T-cell (primary cell): ENCODE results near the gene RBL1. TPM values are rescaled to one million over a fixed set of nuclear protein-coding genes. Genes with fewer than 3 reads are reported as not detected.
A peak's percentile ranks its signal among the peaks of the same experiment; 100 is the strongest.

Experiments
- ATAC-seq, 4 experiments: fragments of 200-7000 bp in 3 of 4; fragments of 150-1000 bp in 1 of 4; cut with Tn5 transposase; replicated peaks in 1 of 4; 1 replicate in 3 of 4; 2 replicates in 1 of 4; pipeline ENCODE4 v1.10.0; 2021; ENCODE audit warnings: moderate library complexity in 3 of 4, mild to moderate bottlenecking in 2 of 4, moderate number of reproducible peaks in 1 of 4
- CTCF ChIA-PET, 2 donors: fragments of 300-600 bp; sonication (Branson Sonifier 250); formaldehyde crosslinking; loops; one replicate each; lab custom pipeline; 2022; ENCODE audit warnings: antibody characterized with exemption in 2 of 2; lab: Charles Lee
- POLR2A ChIA-PET, 2 donors: fragments of 300-600 bp; sonication (Branson Sonifier 250); formaldehyde crosslinking; loops; one replicate each; lab custom pipeline; 2022; ENCODE audit warnings: antibody characterized with exemption in 2 of 2; lab: Charles Lee
- DNase-seq, 35 experiments: peaks; one replicate each; pipeline versions ENCODE4 v3.0.0 to v3.0.0-alpha.2; 2013 to 2023
- H3K27ac ChIP-seq: one replicate; pipeline ENCODE4 v1.5.1; 2013; ENCODE audit warnings: low read length
- H3K27me3 ChIP-seq, 2 experiments: replicated peaks in 1 of 2; 1 replicate in 1 of 2; 2 replicates in 1 of 2; pipeline versions ENCODE4 v1.6.1 to v1.7.0; 2013; ENCODE audit warnings: low read length in 1 of 2, mixed read lengths in 1 of 2; ENCODE audit not compliant: control insufficient read depth in 2 of 2, insufficient read depth in 2 of 2; ENCODE audit errors: extremely low read depth in 1 of 2
- H3K36me3 ChIP-seq, 2 donors: 1 replicate in 1 of 2; 2 replicates in 1 of 2; pipeline versions ENCODE4 v1.6.1 to v1.7.0; 2013; ENCODE audit warnings: low read length in 1 of 2; ENCODE audit not compliant: control insufficient read depth in 2 of 2, insufficient read depth in 1 of 2; ENCODE audit errors: extremely low read depth in 1 of 2
- H3K4me1 ChIP-seq, 2 experiments: 1 replicate in 1 of 2; 2 replicates in 1 of 2; pipeline versions ENCODE4 v1.6.1 to v1.7.0; 2013; ENCODE audit warnings: low read length in 2 of 2, mixed read lengths in 1 of 2; ENCODE audit not compliant: insufficient read depth in 2 of 2, control insufficient read depth in 1 of 2; ENCODE audit errors: extremely low read depth in 1 of 2
- H3K4me3 ChIP-seq, 2 donors: 1 replicate in 1 of 2; 2 replicates in 1 of 2; pipeline versions ENCODE4 v1.5.1 to v1.7.0; 2013; ENCODE audit warnings: mild to moderate bottlenecking in 2 of 2, low read length in 1 of 2, moderate library complexity in 1 of 2; ENCODE audit not compliant: control insufficient read depth in 1 of 2; ENCODE audit errors: extremely low read depth in 1 of 2
- H3K9me3 ChIP-seq: 2 replicates; pipeline ENCODE4 v1.7.0; 2013
- H3K27ac Mint-ChIP-seq, 2 donors: one replicate each; pipeline ENCODE4 v1.8.0; 2020 to 2021; ENCODE audit warnings: mild to moderate bottlenecking in 2 of 2, mixed read lengths in 2 of 2
- H3K27me3 Mint-ChIP-seq, 2 donors: one replicate each; pipeline ENCODE4 v1.8.0; 2021 to 2022; ENCODE audit warnings: mixed read lengths in 2 of 2
- H3K36me3 Mint-ChIP-seq: one replicate; pipeline ENCODE4 v1.8.0; 2021; ENCODE audit warnings: mixed read lengths
- H3K4me1 Mint-ChIP-seq, 3 donors: one replicate each; pipeline ENCODE4 v1.8.0; 2020 to 2022; ENCODE audit warnings: mixed read lengths in 3 of 3, mild to moderate bottlenecking in 1 of 3
- H3K4me3 Mint-ChIP-seq, 3 donors: one replicate each; pipeline ENCODE4 v1.8.0; 2020 to 2022; ENCODE audit warnings: mild to moderate bottlenecking in 3 of 3, mixed read lengths in 3 of 3, moderate library complexity in 3 of 3
- H3K9me3 Mint-ChIP-seq, 3 donors: one replicate each; pipeline ENCODE4 v1.8.0; 2020 to 2022; ENCODE audit warnings: mixed read lengths in 3 of 3
- WGBS: methylation state at CpG from one replicate; pipeline ENCODE4 v1.1.5; 2013; ENCODE audit warnings: missing lambda C conversion rate; ENCODE audit not compliant: insufficient coverage; 5-methylcytosine and 5-hydroxymethylcytosine counted together
- total RNA-seq, 35 experiments: library from RNA in 6 of 35; stranded (reverse) in 6 of 35; fragments of 120-200 nt in 1 of 35; gene quantifications; one replicate each; pipeline versions ENCODE4 v1.2.1 to v1.2.4 and lab custom pipeline; 2013 to 2026

Gene RBL1
- total RNA-seq, 5 donors from 2014 or later (not counting 1 experiment from before 2014, with no cell fraction given) = 24.3 to 29.7 (median 28.2) TPM

DNA sequence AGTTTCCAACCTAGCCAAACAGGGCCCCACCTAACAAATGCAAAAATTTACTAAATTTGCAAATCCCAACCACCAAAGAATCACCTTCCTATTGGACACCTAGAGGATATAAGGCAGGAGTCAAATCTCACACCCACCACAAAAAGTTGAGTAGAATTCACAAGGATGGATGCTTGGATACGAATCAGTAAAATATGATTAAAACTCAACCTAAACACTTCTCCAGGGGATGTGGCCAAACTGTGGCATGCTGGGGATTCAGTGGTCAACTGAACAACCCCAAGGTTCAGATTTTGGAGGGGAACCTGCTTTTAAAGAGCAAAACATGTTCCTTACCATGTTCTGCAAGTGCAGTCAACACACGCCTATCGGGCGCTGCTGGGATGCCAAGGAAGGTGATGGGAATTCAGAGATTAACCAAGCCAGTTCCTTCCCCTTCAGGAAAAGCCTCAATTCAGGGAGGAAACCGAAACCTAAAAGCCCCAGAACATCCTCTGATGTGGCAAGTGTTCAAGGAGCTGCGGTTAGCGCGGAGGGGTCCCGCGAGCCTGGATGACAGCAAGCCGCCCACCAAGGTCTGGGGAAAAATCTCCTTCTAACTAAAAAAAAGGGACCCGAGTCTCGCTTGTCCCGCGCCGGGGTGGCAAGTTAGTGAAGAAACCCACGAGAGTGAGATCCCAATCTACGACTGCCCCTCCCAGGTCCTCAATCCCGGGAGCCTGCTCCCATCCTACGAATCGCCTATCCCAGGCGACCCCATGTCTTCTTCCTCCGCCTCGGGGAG lies 145.2 kb downstream of the RBL1 start:
- H3K36me3 ChIP-seq = peaks cover 3 to 13% of the 10 kb centered on the region in 2 donors
- peak overlapping the region; percentile 95 for H3K27ac ChIP-seq
- POLR2A ChIA-PET = interaction anchor here (0.6 to 1.0 kb wide), 3 partner anchors 22 to 264 kb away, joined by 3 to 4 read pairs (median 3); no protein-coding TSS in a partner anchor
- H3K4me1 Mint-ChIP-seq = peaks cover 42 to 51% (median 48%) of the 10 kb centered on the region in 3 donors
- H3K27ac Mint-ChIP-seq = peak overlapping the region; percentile 98
- peak overlapping the region; percentile 90 to 97 (median 93) for H3K4me3 Mint-ChIP-seq
- peaks cover 21% of the 10 kb centered on the region for H3K36me3 Mint-ChIP-seq
- ATAC-seq = peak; percentile 1 to 18 (median 6)
- CTCF ChIA-PET = interaction anchor here in 1 of 2 donors (0.7 kb wide), 1 partner anchor 60 kb away, joined by 3 read pairs; no protein-coding TSS in a partner anchor
- no peaks in the 10 kb centered on the region for H3K9me3 Mint-ChIP-seq
- H3K4me3 ChIP-seq = peak overlapping the region; percentile 98
- H3K27me3 Mint-ChIP-seq = no peaks in the 10 kb centered on the region
- H3K27me3 ChIP-seq = no peaks in the 10 kb centered on the region
- peak in 18 of 35 experiments; percentile 15 to 70 (median 30) for DNase-seq
- no peaks in the 10 kb centered on the region for H3K9me3 ChIP-seq
- 0% methylated on average over 19 of the region's 24 CpGs for WGBS
- H3K4me1 ChIP-seq = peaks cover 29 to 64% of the 10 kb centered on the region in 2 experiments

Other genes starting within 250 kb of the RBL1 start
- gene TLDC2, start 219.9 kb downstream of the RBL1 start, total RNA-seq = under 1 TPM in 1 of 5 donors, not detected in 4; 0.33 TPM
- gene SAMHD1, start 144.3 kb downstream of the RBL1 start, total RNA-seq = 100 to 1,000 TPM; 218 to 437 (median 244) TPM
- 100 to 1,000 TPM in 4 of 5 donors, 10 to 100 TPM in 1; 88.8 to 130 (median 121) TPM for gene RPN2, start 83.3 kb upstream of the RBL1 start, total RNA-seq
- gene MROH8, start 83.6 kb upstream of the RBL1 start, total RNA-seq = 1 to 10 TPM in 4 of 5 donors, under 1 TPM in 1; 0.70 to 2.5 (median 1.5) TPM
- gene GHRH, start 165.8 kb upstream of the RBL1 start, total RNA-seq = not detected
- gene MANBAL, start 193.7 kb upstream of the RBL1 start, total RNA-seq = 10 to 100 TPM in 3 of 5 donors, 1 to 10 TPM in 2; 5.8 to 12.6 (median 11.7) TPM